GM12878 (cell line): ENCODE data around the gene XRRA1. TPM values are rescaled to one million over a fixed set of nuclear protein-coding genes. Genes with fewer than 3 reads are reported as not detected.

Experiments
- ATAC-seq: fragments of 200-7000 bp; cut with Tn5 transposase; 3 replicates; pipeline ENCODE4 v1.9.1; 2020; ENCODE audit warnings: mild to moderate bottlenecking, moderate library complexity
- BruUV-seq: library from RNA; stranded (reverse); fragments of 400-500 nt; replicated peaks from 2 replicates; lab custom pipeline; 2021; lab: Mats Ljungman, UMichigan
- CTCF ChIA-PET: fragments of 300-600 bp; sonication (Branson Sonifier 250); formaldehyde crosslinking; extraction: SDS; loops from one replicate; lab custom pipeline; 2021; ENCODE audit warnings: inconsistent platforms; lab: Yijun Ruan, JAX
- POLR2A ChIA-PET: fragments of 350-600 bp; formaldehyde crosslinking; extraction: SDS; loops from one replicate; lab custom pipeline; 2021; ENCODE audit warnings: inconsistent platforms; lab: Charles Lee
- RAD21 ChIA-PET: fragments of 300-600 bp; sonication (Branson Sonifier 250); formaldehyde crosslinking; loops from one replicate; lab custom pipeline; 2023; ENCODE audit warnings: antibody characterized with exemption; ENCODE audit not compliant: unreplicated experiment; lab: Charles Lee
- SMC1A ChIA-PET: fragments of 300-600 bp; sonication (Branson Sonifier 250); formaldehyde crosslinking; loops from one replicate; lab custom pipeline; 2023; ENCODE audit not compliant: unreplicated experiment, uncharacterized antibody; lab: Charles Lee
- DNase-seq: peaks from one replicate; pipeline ENCODE4 v3.0.0-alpha.2; 2011; ENCODE audit warnings: low read depth, low spot score
- FAIRE-seq: peaks from 3 replicates; lab custom pipeline; 2011; peaks lifted over from hg19 to GRCh38; lab: Jason Lieb, UNC
- H2AFZ ChIP-seq: 2 replicates; pipeline ENCODE4 v1.6.0; 2011; ENCODE audit warnings: low read depth, low read length, control low read depth; ENCODE audit not compliant: control insufficient read depth
- H3K27ac ChIP-seq: 2 replicates; pipeline ENCODE4 v1.5.1; 2011; ENCODE audit warnings: control low read depth; ENCODE audit not compliant: control insufficient read depth, insufficient read depth
- H3K27me3 ChIP-seq, 2 experiments: replicated peaks in 1 of 2; 2 replicates each; pipeline versions ENCODE4 v1.6.0 to v1.6.1; 2011; ENCODE audit warnings: low read length in 1 of 2; ENCODE audit not compliant: control insufficient read depth in 2 of 2, insufficient read depth in 2 of 2
- H3K36me3 ChIP-seq, 2 experiments: 2 replicates each; pipeline ENCODE4 v1.5.1; 2011; ENCODE audit warnings: low read length in 1 of 2; ENCODE audit not compliant: control insufficient read depth in 2 of 2, insufficient read depth in 2 of 2
- H3K4me1 ChIP-seq: 2 replicates; pipeline ENCODE4 v1.6.1; 2011; ENCODE audit warnings: mild to moderate bottlenecking, low read length, moderate library complexity, mixed read lengths; ENCODE audit not compliant: control insufficient read depth, insufficient read depth
- H3K4me2 ChIP-seq: 2 replicates; pipeline ENCODE4 v1.6.0; 2011; ENCODE audit warnings: control low read depth; ENCODE audit not compliant: control insufficient read depth, insufficient read depth
- H3K4me3 ChIP-seq: fragments of 200-600 bp; sonication (generic); 2 replicates; pipeline ENCODE4 v1.5.1; 2016
- H3K79me2 ChIP-seq: 2 replicates; pipeline ENCODE4 v1.6.0; 2011; ENCODE audit warnings: low read length; ENCODE audit not compliant: control insufficient read depth, insufficient read depth
- H3K9ac ChIP-seq: 2 replicates; pipeline ENCODE4 v1.8.0; 2011; ENCODE audit warnings: low read length, control low read depth, mixed read lengths; ENCODE audit not compliant: control insufficient read depth, insufficient read depth
- H3K9me3 ChIP-seq: replicated peaks from 3 replicates; pipeline ENCODE4 v1.5.1; 2011; ENCODE audit warnings: mild to moderate bottlenecking, low read length; ENCODE audit not compliant: control insufficient read depth, insufficient read depth
- H4K20me1 ChIP-seq: 2 replicates; pipeline ENCODE4 v1.6.0; 2011; ENCODE audit not compliant: control insufficient read depth, insufficient read depth
- ASH2L ChIP-seq: fragments of 300-600, 200-600 bp; sonication (generic); IDR thresholded peaks from 2 replicates; pipeline ENCODE4 v1.6.1; 2017; ENCODE audit warnings: low read depth, mild to moderate bottlenecking, borderline replicate concordance
- BRCA1 ChIP-seq: IDR thresholded peaks from 2 replicates; pipeline ENCODE4 v1.6.1; 2011; ENCODE audit warnings: low read depth, low read length, improper control_type of control experiment
- EZH2 ChIP-seq: IDR thresholded peaks from 2 replicates; pipeline ENCODE4 v1.6.1; 2012; ENCODE audit warnings: low read depth, mild to moderate bottlenecking, control low read depth, inconsistent platforms, low read length, borderline replicate concordance; ENCODE audit not compliant: control insufficient read depth
- FOXK2 ChIP-seq: fragments of 450-650 bp; IDR thresholded peaks from 2 replicates; pipeline ENCODE4 v1.6.1; 2017; ENCODE audit warnings: mild to moderate bottlenecking, moderate library complexity
- GATAD2B ChIP-seq: fragments of 450-650 bp; conservative IDR thresholded peaks from 2 replicates; pipeline ENCODE4 v1.6.1; 2017; ENCODE audit warnings: low read depth, mild to moderate bottlenecking, moderate library complexity
- IRF4 ChIP-seq: IDR thresholded peaks from 2 replicates; pipeline ENCODE4 v1.6.1; 2011; ENCODE audit warnings: low read depth, low read length
- POLR2AphosphoS5 ChIP-seq: IDR thresholded peaks from 2 replicates; pipeline ENCODE4 v1.6.1; 2011; ENCODE audit warnings: mild to moderate bottlenecking, low read length, inconsistent platforms
- SMC3 ChIP-seq: IDR thresholded peaks from 2 replicates; pipeline ENCODE4 v1.6.1; 2011; ENCODE audit warnings: low read length, improper control_type of control experiment, borderline replicate concordance
- WGBS: methylation state at CpG from one replicate; pipeline ENCODE4 v1.1.6; 2016; ENCODE audit warnings: low lambda C conversion rate; ENCODE audit not compliant: insufficient replicate concordance, insufficient coverage; ENCODE audit errors: missing lambda C conversion rate; 5-methylcytosine and 5-hydroxymethylcytosine counted together
- in situ Hi-C: fragments of 300-500 bp; cut with MboI; formaldehyde crosslinking; loops from 9 replicates; pipeline ENCODE4 v1.14.3; 2018; ENCODE audit warnings: mixed read lengths
- intact Hi-C: fragments of 100-400 bp; cut with micrococcal nuclease; formaldehyde crosslinking; loops from one replicate; pipeline ENCODE4 v1.14.2; 2022; ENCODE audit not compliant: unreplicated experiment
- polyA plus RNA-seq, 11 experiments: library from polyadenylated mRNA; depleted of rRNA in 4 of 11; unstranded in 6 of 11; stranded (reverse) in 5 of 11; fragments of >200 nt; fragmentation: Nextera tagmentation in 4 of 11; fragmentation: Illumina TruSeq in 1 of 11; extraction: Ambion mirVana in 4 of 11; extraction: Trizol in 1 of 11; gene quantifications; 1 replicate in 1 of 11; 2 replicates in 10 of 11; pipeline versions ENCODE4 v1.2.1 to v1.2.3, GENCODE V29; 2011 to 2016; ENCODE audit warnings: inconsistent platforms in 2 of 11, missing spikeins in 2 of 11, low read depth in 1 of 11
- total RNA-seq, 4 experiments: library from RNA; depleted of rRNA in 3 of 4; stranded (reverse); fragments of >200 nt in 3 of 4; fragmentation: Illumina TruSeq in 1 of 4; extraction: Trizol in 1 of 4; gene quantifications; 2 replicates each; pipeline versions ENCODE4 v1.2.1 to v1.2.3, GENCODE V29; 2013 to 2021
- TF ChIP-seq, protein P1 (sequence below): fragments of 450-650 bp; IDR thresholded peaks from 2 replicates; pipeline ENCODE4 v1.6.1; 2016; ENCODE audit warnings: mild to moderate bottlenecking
- TF ChIP-seq, protein P2 (sequence below): fragments of 450-650 bp; formaldehyde crosslinking; IDR thresholded peaks from 2 replicates; pipeline ENCODE4 v1.5.0; 2022; ENCODE audit warnings: mild to moderate bottlenecking, missing genetic modification characterization

XRRA1 gene
- total and polyA plus RNA-seq, 10 of the 15 experiments (the other 5 are each of a cell fraction or from before 2014, with no cell fraction given), result 2.5 to 8.8 (median 4.6) TPM

DNA sequence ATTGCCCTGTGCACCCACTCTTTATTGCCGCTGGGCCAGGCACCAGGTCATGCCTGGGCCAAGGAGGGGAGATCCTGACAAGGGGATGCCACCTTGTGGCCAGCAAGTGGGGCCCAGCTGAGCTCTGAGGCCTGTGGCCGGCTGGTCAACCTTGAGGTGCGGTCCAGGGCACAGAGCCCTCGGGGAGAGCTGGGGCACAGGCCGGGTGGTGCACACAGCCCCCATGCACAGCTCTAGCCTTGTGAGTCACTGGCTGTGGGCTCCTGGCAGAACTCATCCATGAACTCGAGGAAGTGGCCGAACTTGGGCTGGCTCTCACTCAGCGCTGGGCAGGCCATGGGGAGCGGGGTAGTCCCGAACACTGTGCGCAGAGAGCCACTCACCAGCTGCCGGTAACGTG lies 105.9 kb downstream of the XRRA1 start:
- no TSS peak for BruUV-seq
- H3K36me3 ChIP-seq, result peaks cover 3 to 13% of the 10 kb centered on the region in 2 experiments; a peak in 3 of 4 replicates
- peak; percentile 25; the same call in 2 of the 3 replicates for ATAC-seq
- in situ Hi-C loops (no loop called here), intact Hi-C loops (no loop called here)
- RAD21 ChIA-PET, result no interaction called here
- H3K4me1 ChIP-seq, result no peaks in the 10 kb centered on the region
- H3K27ac ChIP-seq, result no peak overlapping the region
- 98% methylated on average over 13 of the region's 13 CpGs for WGBS
- H3K4me3 ChIP-seq, result no peak overlapping the region
- H3K4me2 ChIP-seq, result no peak overlapping the region
- no peak overlapping the region for H2AFZ ChIP-seq
- no peak for FAIRE-seq
- H3K79me2 ChIP-seq, result no peaks in the 10 kb centered on the region
- no peaks in the 10 kb centered on the region for H4K20me1 ChIP-seq
- no peaks in the 10 kb centered on the region for H3K9me3 ChIP-seq
- no peak overlapping the region for H3K9ac ChIP-seq
- CTCF ChIA-PET, result no interaction called here
- POLR2A ChIA-PET, result no interaction called here
- H3K27me3 ChIP-seq, result no peaks in the 10 kb centered on the region
- SMC1A ChIA-PET, result interaction anchor here (0.6 to 1.6 kb wide), 2 partner anchors 12 to 15 kb away, joined by 3 read pairs; no protein-coding TSS in a partner anchor
- no peak for DNase-seq
- no peak for TF ChIP-seq SMC3

DNA sequence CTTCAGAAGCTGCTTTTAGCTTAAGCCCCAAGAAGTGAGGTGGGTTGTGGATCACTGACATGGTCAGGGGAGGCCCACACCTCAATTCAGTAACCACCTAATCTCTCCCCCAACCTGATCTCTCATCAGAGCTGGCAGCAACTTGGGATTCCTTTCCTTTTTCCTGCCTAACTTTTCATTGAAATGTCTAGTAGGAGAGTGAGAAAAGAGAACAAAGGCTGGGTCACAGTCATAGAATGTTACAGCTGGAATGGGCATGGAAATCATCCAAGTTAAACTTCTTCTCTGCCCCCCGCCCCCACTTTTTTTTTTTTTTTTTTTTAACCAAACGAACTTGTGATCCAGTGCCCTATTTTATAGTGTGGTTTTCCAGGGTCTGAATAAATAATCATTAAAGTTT lies 108.4 kb downstream of the XRRA1 start:
- FAIRE-seq, result no peak
- ChIA-PET RAD21 (no interaction called here), CTCF (interaction anchor here (0.6 to 1.7 kb wide), 6 partner anchors 11 to 457 kb away, joined by 3 to 4 read pairs (median 3); no protein-coding TSS in a partner anchor), POLR2A (interaction anchor here (0.7 kb wide), 1 partner anchor 1042 kb away, joined by 3 read pairs; no protein-coding TSS in a partner anchor), SMC1A (interaction anchor here (1.0 to 1.7 kb wide), 3 partner anchors 12 to 88 kb away, joined by 3 to 4 read pairs (median 4); no protein-coding TSS in a partner anchor)
- no peak overlapping the region for H3K4me3 ChIP-seq
- in situ Hi-C loops, result no loop called here
- no TSS peak for BruUV-seq
- no peak overlapping the region for H3K27ac ChIP-seq
- no peaks in the 10 kb centered on the region for H3K9me3 ChIP-seq
- ATAC-seq, result no peak
- H3K4me1 ChIP-seq, result no peaks in the 10 kb centered on the region
- H3K79me2 ChIP-seq, result no peaks in the 10 kb centered on the region
- no peaks in the 10 kb centered on the region for H4K20me1 ChIP-seq
- intact Hi-C loops, result no loop called here
- peaks cover 12 to 26% of the 10 kb centered on the region in 2 experiments; a peak in 3 of 4 replicates for H3K36me3 ChIP-seq
- no peaks in the 10 kb centered on the region for H3K27me3 ChIP-seq
- no peak overlapping the region for H3K9ac ChIP-seq
- H3K4me2 ChIP-seq, result no peak overlapping the region
- H2AFZ ChIP-seq, result no peak overlapping the region
- DNase-seq, result no peak
- WGBS, result 80% methylated on average over 2 of the region's 2 CpGs
- TF ChIP-seq, protein P1, sequence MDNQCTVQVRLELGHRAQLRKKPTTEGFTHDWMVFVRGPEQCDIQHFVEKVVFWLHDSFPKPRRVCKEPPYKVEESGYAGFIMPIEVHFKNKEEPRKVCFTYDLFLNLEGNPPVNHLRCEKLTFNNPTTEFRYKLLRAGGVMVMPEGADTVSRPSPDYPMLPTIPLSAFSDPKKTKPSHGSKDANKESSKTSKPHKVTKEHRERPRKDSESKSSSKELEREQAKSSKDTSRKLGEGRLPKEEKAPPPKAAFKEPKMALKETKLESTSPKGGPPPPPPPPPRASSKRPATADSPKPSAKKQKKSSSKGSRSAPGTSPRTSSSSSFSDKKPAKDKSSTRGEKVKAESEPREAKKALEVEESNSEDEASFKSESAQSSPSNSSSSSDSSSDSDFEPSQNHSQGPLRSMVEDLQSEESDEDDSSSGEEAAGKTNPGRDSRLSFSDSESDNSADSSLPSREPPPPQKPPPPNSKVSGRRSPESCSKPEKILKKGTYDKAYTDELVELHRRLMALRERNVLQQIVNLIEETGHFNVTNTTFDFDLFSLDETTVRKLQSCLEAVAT, result no peak
- no peak for TF ChIP-seq GATAD2B
- no peak for TF ChIP-seq ASH2L
- TF ChIP-seq, protein P2, sequence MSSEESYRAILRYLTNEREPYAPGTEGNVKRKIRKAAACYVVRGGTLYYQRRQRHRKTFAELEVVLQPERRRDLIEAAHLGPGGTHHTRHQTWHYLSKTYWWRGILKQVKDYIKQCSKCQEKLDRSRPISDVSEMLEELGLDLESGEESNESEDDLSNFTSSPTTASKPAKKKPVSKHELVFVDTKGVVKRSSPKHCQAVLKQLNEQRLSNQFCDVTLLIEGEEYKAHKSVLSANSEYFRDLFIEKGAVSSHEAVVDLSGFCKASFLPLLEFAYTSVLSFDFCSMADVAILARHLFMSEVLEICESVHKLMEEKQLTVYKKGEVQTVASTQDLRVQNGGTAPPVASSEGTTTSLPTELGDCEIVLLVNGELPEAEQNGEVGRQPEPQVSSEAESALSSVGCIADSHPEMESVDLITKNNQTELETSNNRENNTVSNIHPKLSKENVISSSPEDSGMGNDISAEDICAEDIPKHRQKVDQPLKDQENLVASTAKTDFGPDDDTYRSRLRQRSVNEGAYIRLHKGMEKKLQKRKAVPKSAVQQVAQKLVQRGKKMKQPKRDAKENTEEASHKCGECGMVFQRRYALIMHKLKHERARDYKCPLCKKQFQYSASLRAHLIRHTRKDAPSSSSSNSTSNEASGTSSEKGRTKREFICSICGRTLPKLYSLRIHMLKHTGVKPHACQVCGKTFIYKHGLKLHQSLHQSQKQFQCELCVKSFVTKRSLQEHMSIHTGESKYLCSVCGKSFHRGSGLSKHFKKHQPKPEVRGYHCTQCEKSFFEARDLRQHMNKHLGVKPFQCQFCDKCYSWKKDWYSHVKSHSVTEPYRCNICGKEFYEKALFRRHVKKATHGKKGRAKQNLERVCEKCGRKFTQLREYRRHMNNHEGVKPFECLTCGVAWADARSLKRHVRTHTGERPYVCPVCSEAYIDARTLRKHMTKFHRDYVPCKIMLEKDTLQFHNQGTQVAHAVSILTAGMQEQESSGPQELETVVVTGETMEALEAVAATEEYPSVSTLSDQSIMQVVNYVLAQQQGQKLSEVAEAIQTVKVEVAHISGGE (CRISPR knock-in tag), result no peak
- TF ChIP-seq FOXK2, result no peak
- TF ChIP-seq EZH2, result no peak
- TF ChIP-seq BRCA1, result no peak
- no peak for TF ChIP-seq IRF4
- TF ChIP-seq POLR2AphosphoS5, result no peak
